HG02571 (cell line): ENCODE measurements around the gene KDM4E.
"Not testable (repeated sequence)": the region's sequence is repeated elsewhere in the genome, so short reads cannot be mapped to it uniquely, and the experiment has no call there.

ENCODE experiments used
- ATAC-seq: cut with Tn5 transposase; IDR thresholded peaks from one replicate; pipeline ENCODE4 v1.9.1; 2021; ENCODE audit warnings: mild to moderate bottlenecking, moderate library complexity; ENCODE audit not compliant: unreplicated experiment

The KDM4E gene

GRCh38 chr11:95024958-95025357, at the start of gene KDM4E:
Gene KDM4E, plus strand, starts transcription at chr11:95025258. Its CDS starts 300 bp downstream, at chr11:95025558.
- ATAC-seq: no peak

- ATAC-seq: no peak
These were observed 49.5 kb upstream of the KDM4E start for GRCh38 chr11:94975599-94975998.

GRCh38 chr11:94987378-94987777, 37.7 kb upstream of the KDM4E start:
- ATAC-seq: no peak

DNA sequence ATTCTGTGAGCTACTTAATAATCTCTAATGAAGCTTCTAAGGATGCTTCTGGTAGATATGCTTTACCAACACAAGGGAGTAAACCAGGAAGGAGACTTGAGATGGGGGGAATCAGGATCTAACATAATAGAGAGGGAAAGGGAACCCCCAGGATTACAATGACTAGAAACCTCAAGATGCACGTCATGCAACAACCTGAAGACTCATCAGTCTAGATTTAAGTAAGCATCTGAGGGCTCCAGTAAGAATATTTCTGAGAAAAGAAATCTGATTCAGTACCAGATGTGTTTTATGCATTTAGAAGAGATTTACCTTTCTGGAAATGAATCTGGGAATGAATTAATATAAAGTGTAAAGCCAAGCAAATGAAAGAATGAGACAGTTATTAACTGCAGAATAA, 36.3 kb upstream of the KDM4E start:
- ATAC-seq: no peak

DNA sequence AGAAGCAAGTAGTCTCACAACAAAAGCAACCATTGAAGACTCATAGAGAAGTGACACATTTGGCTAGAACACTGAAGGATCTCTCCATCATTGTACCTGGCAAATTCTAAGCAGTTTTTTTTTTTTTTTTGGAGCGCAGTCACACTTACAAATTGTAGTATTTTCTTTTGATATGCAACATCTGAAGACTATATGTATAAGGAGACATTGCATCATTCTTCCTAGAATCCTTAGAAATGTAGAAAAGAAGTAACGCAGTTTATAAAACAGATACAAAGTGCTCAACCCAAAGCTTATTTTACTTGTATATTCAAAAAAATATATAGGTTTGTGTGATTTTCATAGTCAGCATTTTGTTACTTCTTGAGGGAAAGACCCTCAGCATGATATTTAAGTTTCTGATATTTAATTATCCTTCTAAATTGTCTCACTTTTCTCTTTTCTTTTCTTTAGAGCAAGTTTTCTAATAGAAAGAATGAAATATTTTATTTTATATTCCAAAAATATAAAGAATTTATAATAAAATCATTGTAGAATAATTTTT, 31.6 kb upstream of the KDM4E start:
- ATAC-seq: no peak

GRCh38 chr11:94997437-94997836, 27.6 kb upstream of the KDM4E start:
- no peak for ATAC-seq

- no peak for ATAC-seq
These were observed 26.8 kb upstream of the KDM4E start for GRCh38 chr11:94998285-94998684.

DNA sequence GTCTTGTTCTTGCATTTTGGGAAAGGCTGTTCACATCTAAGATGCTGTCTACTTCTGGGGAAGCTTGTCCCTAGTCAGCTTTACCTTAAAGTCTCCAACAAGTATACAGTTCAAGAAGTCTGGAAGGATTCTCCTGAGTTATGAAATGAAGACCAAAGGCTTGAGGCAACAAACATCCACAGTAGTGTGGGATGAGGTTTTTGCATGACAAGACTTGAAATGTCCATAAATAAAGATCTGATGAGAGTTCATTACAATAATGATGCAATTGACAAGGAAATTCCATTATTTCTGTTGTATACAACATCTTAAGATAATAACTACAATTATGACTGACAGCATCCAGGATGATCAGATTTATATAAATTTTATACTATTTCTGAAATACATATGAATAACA, 21.3 kb upstream of the KDM4E start:
- no peak for ATAC-seq

DNA sequence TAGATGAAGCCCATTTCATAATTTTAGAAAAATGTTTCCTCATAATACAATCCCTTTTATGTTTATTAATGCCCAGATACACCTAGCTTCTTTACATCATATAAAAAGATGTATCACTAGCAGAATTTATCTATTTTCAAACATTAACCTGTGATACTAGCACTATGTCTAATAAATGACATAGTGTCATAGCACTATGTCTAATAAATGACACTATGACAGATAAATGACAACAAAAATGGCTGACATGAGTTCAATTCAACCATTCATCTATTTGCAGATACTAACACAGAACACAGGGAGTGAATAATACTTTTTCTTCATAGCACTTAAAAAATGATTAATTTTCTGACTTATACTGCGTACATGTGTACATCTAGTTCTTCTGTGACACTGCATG, 19.4 kb upstream of the KDM4E start:
- no peak for ATAC-seq

DNA sequence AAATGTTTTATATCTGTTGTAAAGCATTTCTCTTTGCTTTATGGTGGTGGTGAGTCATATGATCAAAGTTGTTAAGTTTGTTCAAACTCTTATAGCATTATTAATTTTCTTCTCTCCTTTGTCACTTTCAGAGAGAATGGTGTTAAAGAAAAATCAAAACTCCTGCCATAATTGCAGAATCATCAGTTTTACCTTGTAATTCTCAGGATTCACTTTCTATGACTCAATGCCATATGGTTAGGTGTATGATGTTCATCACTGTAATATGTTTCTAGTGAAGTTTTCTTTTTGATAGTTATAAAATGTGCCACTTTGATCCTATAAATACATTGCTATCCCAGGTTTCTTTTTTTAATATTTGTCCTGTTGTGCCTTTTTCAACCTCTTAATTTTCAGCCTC, 13.7 kb upstream of the KDM4E start:
- no peak for ATAC-seq

- ATAC-seq: no peak
These were observed 10.8 kb upstream of the KDM4E start for GRCh38 chr11:95014184-95014821.

- no peak for ATAC-seq
These were observed 8.9 kb upstream of the KDM4E start for GRCh38 chr11:95016139-95016538.

GRCh38 chr11:95021468-95021867, 3.6 kb upstream of the KDM4E start:
- not testable (repeated sequence) for ATAC-seq

- ATAC-seq: not testable (repeated sequence)
These were observed 536 bp downstream of the KDM4E start for GRCh38 chr11:95025594-95025993.

GRCh38 chr11:95028357-95028756, 3.3 kb downstream of the KDM4E start:
- no peak for ATAC-seq

DNA sequence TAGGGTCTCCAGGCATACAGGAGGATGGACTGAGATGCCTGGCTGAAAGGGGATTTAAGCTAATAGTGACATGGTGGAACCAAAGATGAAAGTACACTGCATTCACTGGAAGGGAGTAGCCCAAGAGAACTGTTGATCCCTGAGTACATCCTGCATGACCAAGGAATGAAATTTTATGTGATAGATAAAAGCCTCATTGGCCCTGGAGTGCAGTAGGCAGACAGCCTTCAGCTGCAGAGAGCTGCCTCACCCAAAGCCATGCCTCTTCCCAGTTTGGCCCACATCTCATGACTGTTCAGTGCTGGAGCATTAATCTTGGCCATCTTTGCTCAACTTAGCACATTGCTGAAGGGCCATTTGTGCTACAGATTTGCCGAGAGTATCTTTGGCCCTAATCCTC, 8.0 kb downstream of the KDM4E start:
- no peak for ATAC-seq

- no peak for ATAC-seq
These were observed 10.3 kb downstream of the KDM4E start for GRCh38 chr11:95035316-95035715.

- not testable (repeated sequence) for ATAC-seq
These were observed 12.4 kb downstream of the KDM4E start for GRCh38 chr11:95037356-95038035.

GRCh38 chr11:95042239-95042638, 17.2 kb downstream of the KDM4E start:
- ATAC-seq: no peak

DNA sequence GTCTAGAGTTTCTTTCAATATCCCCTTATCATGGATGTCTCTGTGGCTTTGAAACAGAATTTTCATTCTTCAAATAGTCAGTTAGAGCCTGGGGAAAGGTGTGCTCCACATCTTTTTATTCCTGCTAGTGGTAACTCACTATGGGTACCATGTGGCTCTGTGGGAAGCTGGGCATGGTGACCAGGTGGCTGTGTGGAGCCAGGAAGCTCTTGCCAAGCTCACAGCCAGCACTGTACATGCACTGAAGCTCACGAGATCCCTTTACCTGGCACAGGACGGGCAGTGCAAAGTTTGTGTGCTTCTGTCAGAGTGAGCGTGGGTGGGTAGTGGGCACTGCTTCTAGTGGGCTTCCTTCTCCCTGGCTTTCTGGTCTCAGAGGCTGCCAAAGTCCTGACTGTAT, 17.8 kb downstream of the KDM4E start:
- ATAC-seq: no peak

- no peak for ATAC-seq
These were observed 19.0 kb downstream of the KDM4E start for GRCh38 chr11:95044010-95044409.

- no peak for ATAC-seq
These were observed 20.8 kb downstream of the KDM4E start for GRCh38 chr11:95045812-95046211.
